Smooth muscle cell (in vitro differentiated cells): Measurements from ENCODE around the gene PDZD8. TPM values are rescaled to one million over a fixed set of nuclear protein-coding genes. Genes with fewer than 3 reads are reported as not detected.

ENCODE experiments used
- DNase-seq: peaks from one replicate; lab custom pipeline; 2025; ENCODE audit not compliant: unreplicated experiment; lab: John Stamatoyannopoulos, UW
- H2AFZ ChIP-seq: fragments of 200-600 bp; sonication (generic); 2 replicates; pipeline ENCODE4 v1.6.0; 2016; ENCODE audit warnings: antibody characterized with exemption, low read depth, mild to moderate bottlenecking
- H3F3A ChIP-seq: fragments of 200-600 bp; sonication (generic); 2 replicates; pipeline ENCODE4 v1.6.0; 2017; ENCODE audit warnings: antibody characterized with exemption, low read depth
- H3K27ac ChIP-seq: fragments of 200-600 bp; sonication (generic); 2 replicates; pipeline ENCODE4 v1.5.1; 2016; ENCODE audit warnings: low read depth, mild to moderate bottlenecking
- H3K27me3 ChIP-seq: fragments of 200-600 bp; sonication (generic); 2 replicates; pipeline ENCODE4 v1.6.1; 2016; ENCODE audit warnings: low read depth, mild to moderate bottlenecking
- H3K36me3 ChIP-seq: fragments of 200-600 bp; sonication (generic); 2 replicates; pipeline ENCODE4 v1.5.1; 2016; ENCODE audit warnings: low read depth
- H3K4me1 ChIP-seq: fragments of 200-600 bp; sonication (generic); 2 replicates; pipeline ENCODE4 v1.5.1; 2016; ENCODE audit warnings: low read depth
- H3K4me2 ChIP-seq: fragments of 200-600 bp; sonication (generic); 2 replicates; pipeline ENCODE4 v1.6.0; 2016; ENCODE audit warnings: mild to moderate bottlenecking
- H3K4me3 ChIP-seq: fragments of 200-600 bp; sonication (generic); 2 replicates; pipeline ENCODE4 v1.5.1; 2016; ENCODE audit warnings: mild to moderate bottlenecking
- H3K79me2 ChIP-seq: fragments of 200-600 bp; sonication (generic); 2 replicates; pipeline ENCODE4 v1.6.0; 2016; ENCODE audit warnings: low read depth, mild to moderate bottlenecking
- H3K9ac ChIP-seq: fragments of 200-600 bp; sonication (generic); 2 replicates; pipeline ENCODE4 v1.6.0; 2016; ENCODE audit warnings: low read depth
- H3K9me3 ChIP-seq: fragments of 200-600 bp; sonication (generic); replicated peaks from 2 replicates; pipeline ENCODE4 v1.5.1; 2016; ENCODE audit warnings: low read depth
- H4K20me1 ChIP-seq: fragments of 200-600 bp; sonication (generic); 2 replicates; pipeline ENCODE4 v1.6.0; 2016; ENCODE audit warnings: low read depth
- CTCF ChIP-seq: fragments of 200-600 bp; sonication (generic); IDR thresholded peaks from 2 replicates; pipeline ENCODE4 v1.5.1; 2017; ENCODE audit warnings: borderline replicate concordance, mild to moderate bottlenecking, antibody characterized with exemption; ENCODE audit not compliant: insufficient read depth, poor library complexity, severe bottlenecking
- WGBS: methylation state at CpG from one replicate; pipeline ENCODE4 v1.1.7; 2016; ENCODE audit warnings: low lambda C conversion rate; 5-methylcytosine and 5-hydroxymethylcytosine counted together
- polyA plus RNA-seq: library from polyadenylated mRNA; unstranded; fragments of >200 nt; fragmentation: Nextera tagmentation; extraction: Ambion mirVana; gene quantifications from 2 replicates; pipeline ENCODE4 v1.2.1, GENCODE V29; 2016
- total RNA-seq: library from RNA; depleted of rRNA; stranded (reverse); fragments of >200 nt; gene quantifications from 2 replicates; pipeline ENCODE4 v1.2.3, GENCODE V29; 2014

PDZD8 gene
- total and polyA plus RNA-seq, 2 experiments from 2014 or later, result 6.3 to 22.1 TPM

GRCh38 chr10:117411479-117412399 is 36.5 kb upstream of the PDZD8 start:
- H3K4me2 ChIP-seq, result no peak overlapping the region
- no peaks in the 10 kb centered on the region for H3K4me1 ChIP-seq
- H3K36me3 ChIP-seq, result no peaks in the 10 kb centered on the region
- peaks cover 20% of the 10 kb centered on the region for H3K27me3 ChIP-seq
- 77% methylated on average over 8 of the region's 8 CpGs for WGBS
- H2AFZ ChIP-seq, result no peak overlapping the region
- H3F3A ChIP-seq, result no peaks in the 10 kb centered on the region
- no peaks in the 10 kb centered on the region for H3K79me2 ChIP-seq
- H3K9me3 ChIP-seq, result no peaks in the 10 kb centered on the region
- H3K9ac ChIP-seq, result no peak overlapping the region
- no peak overlapping the region for H3K27ac ChIP-seq
- no peak overlapping the region for H3K4me3 ChIP-seq
- no peaks in the 10 kb centered on the region for H4K20me1 ChIP-seq
- TF ChIP-seq CTCF, result no peak
- DNase-seq, result no peak

- peaks cover 20% of the 10 kb centered on the region for H3K27me3 ChIP-seq
- no peaks in the 10 kb centered on the region for H3K9me3 ChIP-seq
- no peaks in the 10 kb centered on the region for H3K79me2 ChIP-seq
- no peak overlapping the region for H3K9ac ChIP-seq
- no peak for TF ChIP-seq CTCF
- no peak overlapping the region for H3K4me2 ChIP-seq
- H3F3A ChIP-seq, result no peaks in the 10 kb centered on the region
- H3K4me1 ChIP-seq, result no peaks in the 10 kb centered on the region
- H3K27ac ChIP-seq, result no peak overlapping the region
- DNase-seq, result no peak
- H4K20me1 ChIP-seq, result no peaks in the 10 kb centered on the region
- WGBS, result 91% methylated on average over 4 of the region's 4 CpGs
- H3K4me3 ChIP-seq, result no peak overlapping the region
- no peak overlapping the region for H2AFZ ChIP-seq
- no peaks in the 10 kb centered on the region for H3K36me3 ChIP-seq
Measured at GRCh38 chr10:117410557-117410956, 35.3 kb upstream of the PDZD8 start.

GRCh38 chr10:117409549-117410305 is 34.5 kb upstream of the PDZD8 start:
- no peak overlapping the region for H3K27ac ChIP-seq
- peaks cover 20% of the 10 kb centered on the region for H3K27me3 ChIP-seq
- no peak overlapping the region for H2AFZ ChIP-seq
- no peaks in the 10 kb centered on the region for H3K9me3 ChIP-seq
- 80% methylated on average over 5 of the region's 5 CpGs for WGBS
- no peaks in the 10 kb centered on the region for H3K4me1 ChIP-seq
- H3F3A ChIP-seq, result no peaks in the 10 kb centered on the region
- DNase-seq, result no peak
- no peak overlapping the region for H3K4me3 ChIP-seq
- H3K36me3 ChIP-seq, result no peaks in the 10 kb centered on the region
- no peak overlapping the region for H3K9ac ChIP-seq
- H3K79me2 ChIP-seq, result no peaks in the 10 kb centered on the region
- H4K20me1 ChIP-seq, result no peaks in the 10 kb centered on the region
- no peak overlapping the region for H3K4me2 ChIP-seq
- TF ChIP-seq CTCF, result no peak
